CD4-positive, alpha-beta T cell treated with Interleukin-6 for 4 hours (primary cell): ENCODE results near the gene SPDYE6.
"Not testable (repeated sequence)": the region's sequence is repeated elsewhere in the genome, so short reads cannot be mapped to it uniquely, and the experiment has no call there.

Experiments used
- DNase-seq: peaks from one replicate; pipeline ENCODE4 v3.0.0-alpha.2; 2020; ENCODE audit warnings: mixed read lengths

The SPDYE6 gene, protein sequence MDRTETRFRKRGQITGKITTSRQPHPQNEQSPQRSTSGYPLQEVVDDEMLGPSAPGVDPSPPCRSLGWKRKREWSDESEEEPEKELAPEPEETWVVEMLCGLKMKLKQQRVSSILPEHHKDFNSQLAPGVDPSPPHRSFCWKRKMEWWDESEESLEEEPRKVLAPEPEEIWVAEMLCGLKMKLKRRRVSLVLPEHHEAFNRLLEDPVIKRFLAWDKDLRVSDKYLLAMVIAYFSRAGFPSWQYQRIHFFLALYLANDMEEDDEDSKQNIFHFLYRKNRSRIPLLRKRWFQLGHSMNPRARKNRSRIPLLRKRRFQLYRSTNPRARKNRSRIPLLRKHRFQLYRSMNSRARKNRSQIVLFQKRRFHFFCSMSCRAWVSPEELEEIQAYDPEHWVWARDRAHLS

GRCh38 chr7:102356344-102356743 lies at the start of gene SPDYE6:
Gene SPDYE6 (minus strand): TSS chr7:102356444. CDS start chr7:102356023, 421 bp downstream.
- not testable (repeated sequence) for DNase-seq

DNA sequence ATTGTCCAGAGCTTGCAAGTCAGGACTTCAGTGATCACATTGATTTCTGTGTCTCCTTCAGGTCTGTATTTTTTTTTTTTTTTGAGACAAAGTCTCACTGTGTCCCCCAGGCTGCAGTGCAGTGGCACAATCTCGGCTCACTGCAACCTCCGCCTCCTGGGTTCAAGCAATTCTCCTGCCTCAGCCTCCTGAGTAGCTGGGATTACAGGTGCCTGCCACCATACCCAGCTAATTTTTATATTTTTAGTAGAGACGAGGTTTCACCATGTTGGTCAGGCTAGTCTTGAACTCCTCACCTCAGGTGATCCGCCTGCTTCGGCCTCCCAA lies 48.6 kb upstream of the SPDYE6 start:
- DNase-seq: not testable (repeated sequence)

- DNase-seq: peak; percentile 50
Measured at GRCh38 chr7:102404005-102404861, 48.0 kb upstream of the SPDYE6 start.

DNA sequence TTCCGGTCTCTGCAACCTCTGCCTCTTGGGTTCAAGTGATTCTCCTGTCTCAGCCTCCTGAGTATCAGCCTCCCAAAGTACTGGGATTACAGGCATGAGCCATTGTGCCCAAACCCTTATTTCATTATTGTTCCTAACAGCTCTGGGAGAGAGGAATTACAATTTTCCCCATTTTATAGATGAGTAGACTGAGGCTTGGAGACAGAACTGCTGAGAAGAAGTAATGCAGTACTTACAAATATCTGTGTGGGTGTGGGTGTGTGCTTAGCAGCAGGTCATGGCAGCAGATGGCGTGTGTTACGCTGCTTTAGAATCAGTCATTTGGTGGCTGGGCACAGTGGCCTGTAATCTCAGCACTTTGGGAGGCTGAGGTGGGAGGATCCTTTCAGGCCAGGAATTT lies 47.3 kb upstream of the SPDYE6 start:
- DNase-seq: no peak

- no peak for DNase-seq
Measured at GRCh38 chr7:102400360-102400759, 44.1 kb upstream of the SPDYE6 start.

- DNase-seq: no peak
Measured at GRCh38 chr7:102398543-102398942, 42.3 kb upstream of the SPDYE6 start.

- no peak for DNase-seq
Measured at GRCh38 chr7:102396710-102397019, 40.4 kb upstream of the SPDYE6 start.

- peak; percentile 87 for DNase-seq
Measured at GRCh38 chr7:102395873-102396709, 39.8 kb upstream of the SPDYE6 start, which contains the start of gene PRKRIP1. Gene PRKRIP1 (plus strand): TSS chr7:102396363. CDS start chr7:102396412, 49 bp downstream.

DNA sequence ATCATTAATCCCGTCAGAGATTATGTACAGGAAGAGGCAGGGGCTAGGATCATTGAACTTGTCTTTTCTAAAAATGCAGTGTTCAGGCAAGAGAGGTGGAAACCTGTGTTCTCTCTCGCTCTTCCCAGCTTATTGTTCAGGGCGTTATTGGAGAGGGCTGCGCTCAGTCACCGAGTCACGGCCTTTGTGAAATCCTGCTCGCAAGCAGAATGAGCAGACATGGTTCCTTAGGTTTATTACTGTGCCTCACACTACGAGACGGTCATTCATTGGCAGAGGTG lies 39.3 kb upstream of the SPDYE6 start:
- no peak for DNase-seq

GRCh38 chr7:102393467-102393866 lies 37.2 kb upstream of the SPDYE6 start:
- DNase-seq: no peak

DNA sequence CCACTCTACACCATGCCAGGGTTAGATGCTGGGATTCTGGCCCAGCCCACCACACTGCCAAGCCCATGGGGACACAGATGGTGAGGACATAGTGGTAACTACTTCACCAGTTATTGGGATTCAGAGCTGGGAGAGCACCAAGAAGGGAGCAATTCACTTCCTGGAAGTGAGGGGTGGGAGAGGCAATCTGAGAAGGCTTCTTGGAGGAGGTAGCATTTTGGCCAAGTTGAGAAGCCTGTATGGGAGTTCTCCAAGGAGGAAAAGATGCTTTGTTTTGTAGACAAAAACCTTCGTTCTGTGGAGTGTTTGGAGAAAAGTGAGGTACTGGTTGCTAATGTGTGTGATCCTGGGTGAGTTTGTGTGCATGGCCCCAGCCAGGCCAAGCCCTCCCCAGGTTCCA lies 36.1 kb upstream of the SPDYE6 start:
- DNase-seq: no peak

DNA sequence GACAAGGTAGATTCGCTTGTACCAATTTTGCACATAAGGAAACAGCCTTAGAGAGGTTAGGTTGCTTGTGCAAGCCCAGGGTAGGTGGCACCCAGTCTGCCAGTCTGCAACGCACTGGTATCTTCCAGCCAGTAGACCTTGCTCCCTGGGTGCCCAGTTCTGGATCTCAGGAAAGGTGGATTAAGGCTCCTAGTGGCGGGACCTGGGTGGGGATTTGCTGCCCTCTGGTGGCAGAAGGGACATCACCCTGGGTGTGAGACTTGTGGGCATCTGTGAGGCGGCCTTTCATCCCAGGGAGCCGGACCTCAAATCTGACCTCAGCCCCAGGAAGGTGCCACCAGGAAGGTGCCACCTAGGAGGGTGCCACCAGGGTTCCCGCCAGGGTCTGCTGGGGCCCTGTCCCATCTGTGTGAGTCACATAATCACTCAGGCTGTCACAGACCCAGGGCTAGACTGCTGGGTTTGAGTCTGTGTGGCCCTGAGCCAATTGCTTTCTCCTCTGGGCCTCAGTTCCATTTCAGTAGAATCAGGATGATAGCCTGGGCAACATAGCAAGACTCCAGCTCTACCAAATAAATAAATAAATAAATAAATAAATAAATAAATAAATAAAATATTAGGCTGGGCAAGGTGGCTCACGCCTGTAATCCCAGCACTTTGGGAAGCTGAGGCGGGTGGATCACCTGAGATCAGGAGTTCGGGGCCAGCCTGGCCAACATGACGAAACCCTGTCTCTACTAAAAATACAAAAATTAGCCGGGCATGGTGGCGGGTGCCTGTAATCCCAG lies 34.6 kb upstream of the SPDYE6 start:
- peak; percentile 76 for DNase-seq

GRCh38 chr7:102389810-102390209 lies 33.6 kb upstream of the SPDYE6 start:
- DNase-seq: no peak

DNA sequence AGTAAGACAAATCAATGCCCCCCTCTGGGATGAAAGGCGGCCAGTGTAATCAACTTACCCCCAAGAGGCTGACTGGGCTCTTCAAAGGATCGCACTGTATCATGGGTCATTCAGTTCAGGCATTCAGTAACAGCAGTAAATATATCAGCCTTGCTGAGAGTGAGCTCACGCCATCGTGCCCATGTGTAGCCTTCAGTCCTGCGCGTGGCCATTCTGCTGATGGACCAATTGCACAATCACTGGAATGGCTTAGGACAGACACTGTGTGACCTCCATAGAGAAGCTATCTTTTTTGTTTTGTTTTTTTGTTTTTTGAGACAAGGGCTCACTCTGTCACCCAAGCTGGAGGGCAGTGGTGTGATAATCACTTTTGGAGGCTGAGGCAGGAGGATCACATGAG lies 30.8 kb upstream of the SPDYE6 start:
- DNase-seq: no peak

- not testable (repeated sequence) for DNase-seq
Measured at GRCh38 chr7:102381696-102382425, 25.6 kb upstream of the SPDYE6 start.

DNA sequence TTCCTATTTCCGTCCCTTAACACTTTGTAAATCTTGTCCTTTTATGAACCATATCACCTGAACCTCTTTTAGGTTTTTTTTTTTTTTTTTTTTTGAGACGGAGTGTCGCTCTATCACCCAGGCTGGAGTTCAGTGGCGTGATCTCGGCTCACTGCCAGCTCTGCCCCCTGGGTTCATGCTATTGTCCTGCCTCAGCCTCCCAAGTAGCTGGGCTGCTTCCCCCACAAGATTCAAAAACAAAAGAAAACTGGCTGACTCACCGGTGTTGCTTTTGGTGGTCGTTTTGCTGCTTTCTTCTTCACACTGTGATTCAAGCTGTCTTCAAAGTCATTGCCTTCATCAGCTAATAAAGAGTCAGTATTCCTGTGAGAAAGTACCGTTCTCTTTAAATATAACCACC lies 24.6 kb upstream of the SPDYE6 start:
- DNase-seq: not testable (repeated sequence)

DNA sequence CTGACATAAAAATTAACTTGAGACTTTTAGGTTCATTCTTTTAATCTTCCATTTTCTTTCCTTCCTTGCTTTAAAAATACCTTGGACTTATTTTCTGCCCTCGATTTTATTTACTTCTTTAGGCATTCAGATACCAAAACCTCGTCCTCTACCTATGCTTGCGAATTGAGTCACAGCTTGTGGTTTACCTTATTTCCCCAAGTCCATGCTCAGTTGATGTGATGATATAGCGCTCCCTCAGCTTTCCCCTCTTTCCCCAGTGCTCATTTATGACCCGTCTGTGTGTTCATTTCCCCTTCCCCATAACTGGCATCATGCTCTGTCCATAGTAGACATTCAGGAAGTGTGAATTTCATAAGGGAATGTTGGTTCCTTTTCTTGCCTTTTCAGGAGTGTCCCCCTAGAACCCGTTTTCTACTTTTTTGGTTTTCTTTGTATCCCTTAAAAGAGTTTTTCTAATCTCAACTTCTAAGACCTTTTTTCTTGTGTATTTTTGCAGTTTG lies 20.8 kb upstream of the SPDYE6 start:
- no peak for DNase-seq

- not testable (repeated sequence) for DNase-seq
Measured at GRCh38 chr7:102372796-102373195, 16.6 kb upstream of the SPDYE6 start.

DNA sequence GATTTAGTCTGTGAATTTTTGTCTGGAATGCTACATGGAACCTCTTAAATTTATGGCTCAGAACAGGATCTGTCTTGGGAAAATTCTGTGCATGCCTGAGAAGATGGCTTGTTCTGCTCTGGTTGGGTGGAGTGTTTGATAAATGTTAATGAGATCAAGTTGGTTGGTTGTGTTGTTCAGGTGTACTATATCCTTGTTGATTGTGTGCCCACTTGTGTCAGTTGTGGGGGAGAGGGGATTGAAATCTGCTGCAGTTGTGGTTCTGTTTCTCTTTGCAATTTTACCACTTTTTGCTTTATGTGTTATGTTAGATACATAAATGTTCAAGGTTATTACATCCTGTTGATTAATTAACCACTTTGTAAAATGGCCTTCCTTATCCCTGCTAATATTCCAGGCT lies 13.8 kb upstream of the SPDYE6 start:
- DNase-seq: not testable (repeated sequence)

GRCh38 chr7:102365390-102365789 lies 9.1 kb upstream of the SPDYE6 start:
- DNase-seq: not testable (repeated sequence)

- DNase-seq: not testable (repeated sequence)
Measured at GRCh38 chr7:102364394-102364886, 8.2 kb upstream of the SPDYE6 start.
